ENCODE measurements around the gene FHAD1.

DNA sequence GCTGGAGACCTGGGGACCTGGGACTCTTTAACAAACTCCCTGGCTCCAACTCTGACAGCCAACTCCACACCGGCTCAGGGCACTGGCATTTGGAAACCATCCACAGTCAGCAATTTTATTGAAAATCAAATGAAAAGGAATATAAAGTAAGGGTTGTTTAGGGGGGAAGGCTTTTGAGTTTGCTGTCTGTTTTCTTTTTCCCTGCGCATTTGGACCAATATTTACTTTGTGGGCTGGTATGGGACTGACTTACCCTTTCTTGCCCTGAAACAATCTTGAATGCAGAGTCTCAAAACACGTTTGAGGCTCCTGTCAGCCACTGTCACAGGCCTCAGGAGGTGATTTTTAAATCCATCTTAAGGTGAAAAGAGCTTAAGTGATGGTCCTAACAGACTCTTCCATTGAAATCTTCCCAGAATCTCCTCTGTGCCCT, 147.3 kb downstream of the FHAD1 start:
- no peak for TF ChIP-seq MYC (IDR thresholded peaks at IDR 0.05; ENCODE audit: low read depth, low read length)
- no peak for TF ChIP-seq MYC (CRISPR knock-in tag; IDR thresholded peaks at IDR 0.05; ENCODE audit: borderline replicate concordance, low read depth)
- no peak for TF ChIP-seq POLR3A (IDR thresholded peaks at IDR 0.05; ENCODE audit: borderline replicate concordance, extremely low read depth, insufficient read depth, insufficient read length)
- TF ChIP-seq CTCF (IDR thresholded peaks at IDR 0.05 in 2 of 3, conservative IDR thresholded peaks at IDR 0.05 in 1 of 3; ENCODE audit: insufficient read depth in 2 of 3, low read depth in 1 of 3, low read length in 3 of 3): no peak
- no peak for TF ChIP-seq TARDBP (IDR thresholded peaks at IDR 0.05)
- no peak for TF ChIP-seq CC2D1A (IDR thresholded peaks at IDR 0.05)
- TF ChIP-seq YY1 (IDR thresholded peaks at IDR 0.05; ENCODE audit: borderline replicate concordance in 1 of 3, control insufficient read depth in 1 of 3, extremely low read depth in 1 of 3, insufficient read depth in 3 of 3, insufficient read length in 1 of 3, insufficient replicate concordance in 2 of 3, low read depth in 1 of 3, low read length in 2 of 3): no peak
- TF ChIP-seq, protein P1, sequence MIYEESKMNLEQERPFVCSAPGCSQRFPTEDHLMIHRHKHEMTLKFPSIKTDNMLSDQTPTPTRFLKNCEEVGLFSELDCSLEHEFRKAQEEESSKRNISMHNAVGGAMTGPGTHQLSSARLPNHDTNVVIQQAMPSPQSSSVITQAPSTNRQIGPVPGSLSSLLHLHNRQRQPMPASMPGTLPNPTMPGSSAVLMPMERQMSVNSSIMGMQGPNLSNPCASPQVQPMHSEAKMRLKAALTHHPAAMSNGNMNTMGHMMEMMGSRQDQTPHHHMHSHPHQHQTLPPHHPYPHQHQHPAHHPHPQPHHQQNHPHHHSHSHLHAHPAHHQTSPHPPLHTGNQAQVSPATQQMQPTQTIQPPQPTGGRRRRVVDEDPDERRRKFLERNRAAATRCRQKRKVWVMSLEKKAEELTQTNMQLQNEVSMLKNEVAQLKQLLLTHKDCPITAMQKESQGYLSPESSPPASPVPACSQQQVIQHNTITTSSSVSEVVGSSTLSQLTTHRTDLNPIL (CRISPR knock-in tag; IDR thresholded peaks at IDR 0.05): no peak
- no peak for TF ChIP-seq NKRF (IDR thresholded peaks at IDR 0.05; ENCODE audit: borderline replicate concordance)
- TF ChIP-seq ZNF695 (CRISPR knock-in tag; IDR thresholded peaks at IDR 0.05): no peak
- TF ChIP-seq, protein P2, sequence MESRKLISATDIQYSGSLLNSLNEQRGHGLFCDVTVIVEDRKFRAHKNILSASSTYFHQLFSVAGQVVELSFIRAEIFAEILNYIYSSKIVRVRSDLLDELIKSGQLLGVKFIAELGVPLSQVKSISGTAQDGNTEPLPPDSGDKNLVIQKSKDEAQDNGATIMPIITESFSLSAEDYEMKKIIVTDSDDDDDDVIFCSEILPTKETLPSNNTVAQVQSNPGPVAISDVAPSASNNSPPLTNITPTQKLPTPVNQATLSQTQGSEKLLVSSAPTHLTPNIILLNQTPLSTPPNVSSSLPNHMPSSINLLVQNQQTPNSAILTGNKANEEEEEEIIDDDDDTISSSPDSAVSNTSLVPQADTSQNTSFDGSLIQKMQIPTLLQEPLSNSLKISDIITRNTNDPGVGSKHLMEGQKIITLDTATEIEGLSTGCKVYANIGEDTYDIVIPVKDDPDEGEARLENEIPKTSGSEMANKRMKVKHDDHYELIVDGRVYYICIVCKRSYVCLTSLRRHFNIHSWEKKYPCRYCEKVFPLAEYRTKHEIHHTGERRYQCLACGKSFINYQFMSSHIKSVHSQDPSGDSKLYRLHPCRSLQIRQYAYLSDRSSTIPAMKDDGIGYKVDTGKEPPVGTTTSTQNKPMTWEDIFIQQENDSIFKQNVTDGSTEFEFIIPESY (CRISPR knock-in tag; IDR thresholded peaks at IDR 0.05): no peak
- no peak for TF ChIP-seq JUN (IDR thresholded peaks at IDR 0.05; ENCODE audit: borderline replicate concordance, low read depth, low read length)
- no peak for TF ChIP-seq JUN (CRISPR knock-in tag; IDR thresholded peaks at IDR 0.05; ENCODE audit: borderline replicate concordance)
- TF ChIP-seq EP300 (IDR thresholded peaks at IDR 0.05; ENCODE audit: low read length): no peak
- no peak for TF ChIP-seq ZBTB8A (IDR thresholded peaks at IDR 0.05; ENCODE audit: partially characterized antibody)
- no peak for TF ChIP-seq SP1 (CRISPR knock-in tag; IDR thresholded peaks at IDR 0.05)

Measured in K562 (cell line).